Peyer's patch (tissue), 4 donors: Measurements from ENCODE around the gene GLI2.

Experiments
- CTCF ChIP-seq, 6 experiments: fragments of 450-650 bp in 4 of 6; fragments of 200-600 bp in 2 of 6; sonication (generic) in 1 of 6; IDR thresholded peaks; one replicate each; pipeline ENCODE4 v1.5.1; 2017 to 2019; ENCODE audit warnings: antibody characterized with exemption in 6 of 6, mild to moderate bottlenecking in 3 of 6, moderate library complexity in 1 of 6
- POLR2A ChIP-seq, 2 donors: fragments of 450-650 bp; IDR thresholded peaks; one replicate each; pipeline ENCODE4 v1.5.1; 2017; ENCODE audit warnings: antibody characterized with exemption in 2 of 2, mild to moderate bottlenecking in 2 of 2, moderate library complexity in 2 of 2

DNA sequence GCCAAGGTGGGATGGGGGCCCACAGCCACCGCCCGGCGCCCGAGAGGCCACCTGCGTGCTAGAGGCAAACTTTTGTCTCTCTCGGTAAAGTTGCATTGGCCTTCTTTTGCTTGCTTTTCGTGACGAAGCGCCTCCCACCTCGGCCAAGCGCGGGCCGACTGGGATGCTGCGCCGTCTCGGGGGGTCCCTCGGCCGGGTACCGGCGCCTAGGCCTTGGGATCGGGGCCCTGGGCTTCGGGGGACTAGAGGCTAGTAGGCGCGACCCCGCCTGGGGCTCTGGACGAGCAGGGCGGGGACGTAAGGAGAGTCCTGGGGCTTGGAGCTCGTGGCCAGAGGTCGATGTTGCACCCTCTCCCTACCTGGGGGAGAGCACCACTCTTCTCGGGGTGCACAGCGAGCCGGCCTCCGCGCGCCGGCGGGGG lies 545 bp downstream of the GLI2 start:
- TF ChIP-seq CTCF (IDR thresholded peaks at IDR 0.05) (no peak), POLR2A (IDR thresholded peaks at IDR 0.05) (no peak)
